Endothelial cell (in vitro differentiated cells): ENCODE results near the gene GAREM2. TPM values are rescaled to one million over a fixed set of nuclear protein-coding genes. Genes with fewer than 3 reads are reported as not detected.

Experiments
- DNase-seq: peaks from one replicate; pipeline ENCODE4 v3.0.0; 2021; ENCODE audit warnings: low spot score
- H3K27ac Mint-ChIP-seq: one replicate; pipeline ENCODE4 v1.8.0; 2021; ENCODE audit warnings: mixed read lengths, inconsistent platforms; ENCODE audit not compliant: unreplicated experiment
- H3K27me3 Mint-ChIP-seq: one replicate; pipeline ENCODE4 v1.8.0; 2021; ENCODE audit warnings: mild to moderate bottlenecking, moderate library complexity, mixed read lengths, inconsistent platforms; ENCODE audit not compliant: unreplicated experiment
- H3K36me3 Mint-ChIP-seq: one replicate; pipeline ENCODE4 v1.8.0; 2021; ENCODE audit warnings: mild to moderate bottlenecking, low read depth, mixed read lengths, inconsistent platforms; ENCODE audit not compliant: unreplicated experiment
- H3K4me1 Mint-ChIP-seq: one replicate; pipeline ENCODE4 v1.8.0; 2021; ENCODE audit warnings: mild to moderate bottlenecking, mixed read lengths, inconsistent platforms; ENCODE audit not compliant: unreplicated experiment
- H3K4me3 Mint-ChIP-seq: one replicate; pipeline ENCODE4 v1.8.0; 2021; ENCODE audit warnings: mild to moderate bottlenecking, mixed read lengths, inconsistent platforms; ENCODE audit not compliant: unreplicated experiment
- H3K9me3 Mint-ChIP-seq: one replicate; pipeline ENCODE4 v1.8.0; 2021; ENCODE audit warnings: mixed read lengths, inconsistent platforms; ENCODE audit not compliant: unreplicated experiment
- CTCF ChIP-seq: fragments of 200-600 bp; sonication (generic); IDR thresholded peaks from one replicate; pipeline ENCODE4 v1.5.0; 2021; ENCODE audit warnings: antibody characterized with exemption; ENCODE audit not compliant: unreplicated experiment
- total RNA-seq: library from RNA; stranded (reverse); fragmentation: NEBNext Ultra II Directional; extraction: Animal tissue kit (Norgen Biotek cat#: 25700); gene quantifications from one replicate; pipeline ENCODE4 v1.2.1, GENCODE V29; 2021; ENCODE audit not compliant: unreplicated experiment

Gene GAREM2
- total RNA-seq, 1 donor from 2014 or later, result 4.6 TPM

- H3K27ac Mint-ChIP-seq, result no peak overlapping the region
- TF ChIP-seq CTCF, result no peak
- no peak for DNase-seq
- H3K4me3 Mint-ChIP-seq, result no peak overlapping the region
- no peaks in the 10 kb centered on the region for H3K9me3 Mint-ChIP-seq
- no peaks in the 10 kb centered on the region for H3K27me3 Mint-ChIP-seq
- H3K4me1 Mint-ChIP-seq, result peaks cover 6% of the 10 kb centered on the region
- H3K36me3 Mint-ChIP-seq, result peaks cover 10% of the 10 kb centered on the region
Measured at GRCh38 chr2:26238311-26238958, 65.5 kb downstream of the GAREM2 start.

Other genes with a start within 250 kb of the GAREM2 start
- 78.1 TPM for gene KIF3C, start 190.6 kb upstream of the GAREM2 start, total RNA-seq
- 130 TPM for gene RAB10, start 139.0 kb upstream of the GAREM2 start, total RNA-seq
- 162 TPM for gene HADHA, start 71.5 kb downstream of the GAREM2 start, total RNA-seq
- 101 TPM for gene HADHB, start 71.9 kb downstream of the GAREM2 start, total RNA-seq
- 28.2 TPM for gene SELENOI, start 173.1 kb downstream of the GAREM2 start, total RNA-seq
- gene ADGRF3, start 173.7 kb downstream of the GAREM2 start, total RNA-seq, result 4.9 TPM
- gene DRC1, start 228.8 kb downstream of the GAREM2 start, total RNA-seq, result 0.36 TPM